NCI-H1417 (cell line): ENCODE results near the gene C2CD3.
A peak's percentile ranks its signal among the peaks of the same experiment; 100 is the strongest.
"Not testable (repeated sequence)": the region's sequence is repeated elsewhere in the genome, so short reads cannot be mapped to it uniquely, and the experiment has no call there.

Experiments
- DNase-seq, 3 experiments: peaks; one replicate each; lab custom pipeline; 2025; lab: John Stamatoyannopoulos, UW

The C2CD3 gene

GRCh38 chr11:74162681-74163467 is 7.9 kb downstream of the C2CD3 start:
- DNase-seq: no peak

- no peak for DNase-seq
These were observed 11.2 kb downstream of the C2CD3 start for GRCh38 chr11:74159642-74160041.

GRCh38 chr11:74157169-74157568 is 13.6 kb downstream of the C2CD3 start:
- peak in 2 of 3 experiments; percentile 6 to 25 for DNase-seq

- DNase-seq: no peak
These were observed 16.1 kb downstream of the C2CD3 start for GRCh38 chr11:74154620-74155281.

GRCh38 chr11:74153224-74153623 is 17.6 kb downstream of the C2CD3 start:
- DNase-seq: no peak

- DNase-seq: no peak
These were observed 23.4 kb downstream of the C2CD3 start for GRCh38 chr11:74147199-74147929.

- no peak for DNase-seq
These were observed 26.2 kb downstream of the C2CD3 start for GRCh38 chr11:74144592-74144991.

- DNase-seq: no peak
These were observed 28.2 kb downstream of the C2CD3 start for GRCh38 chr11:74142624-74143023.

- no peak for DNase-seq
These were observed 28.9 kb downstream of the C2CD3 start for GRCh38 chr11:74141908-74142307.

- no peak for DNase-seq
These were observed 29.5 kb downstream of the C2CD3 start for GRCh38 chr11:74141241-74141695.

- DNase-seq: not testable (repeated sequence)
These were observed 30.8 kb downstream of the C2CD3 start for GRCh38 chr11:74139919-74140431.

GRCh38 chr11:74139151-74139918 is 31.5 kb downstream of the C2CD3 start:
- DNase-seq: no peak

- no peak for DNase-seq
These were observed 32.2 kb downstream of the C2CD3 start for GRCh38 chr11:74138572-74138971.

- no peak for DNase-seq
These were observed 32.8 kb downstream of the C2CD3 start for GRCh38 chr11:74138021-74138420.

- DNase-seq: peak in 2 of 3 experiments; percentile 14 to 18
These were observed 35.5 kb downstream of the C2CD3 start for GRCh38 chr11:74135127-74135840.

GRCh38 chr11:74134661-74135060 is 36.1 kb downstream of the C2CD3 start:
- no peak for DNase-seq

- DNase-seq: no peak
These were observed 37.4 kb downstream of the C2CD3 start for GRCh38 chr11:74133436-74133835.

- DNase-seq: no peak
These were observed 38.0 kb downstream of the C2CD3 start for GRCh38 chr11:74132833-74133232.

GRCh38 chr11:74129121-74129520 is 41.7 kb downstream of the C2CD3 start:
- DNase-seq: not testable (repeated sequence)

- DNase-seq: no peak
These were observed 47.8 kb downstream of the C2CD3 start for GRCh38 chr11:74123008-74123448.

- no peak for DNase-seq
These were observed 49.0 kb downstream of the C2CD3 start for GRCh38 chr11:74121804-74122203.
